Heart left ventricle (tissue), 16 donors: ENCODE measurements around the gene TSPAN11. TPM values are rescaled to one million over a fixed set of nuclear protein-coding genes. Genes with fewer than 3 reads are reported as not detected.
A peak's percentile ranks its signal among the peaks of the same experiment; 100 is the strongest.

ENCODE experiments used
- ATAC-seq, 4 donors: fragments of 200-7000 bp; cut with Tn5 transposase; one replicate each; pipeline ENCODE4 v1.9.1; 2020 to 2022; ENCODE audit warnings: moderate library complexity in 4 of 4, mild to moderate bottlenecking in 3 of 4, moderate number of reproducible peaks in 1 of 4
- DNase-seq, 5 donors: peaks; one replicate each; pipeline ENCODE4 v3.0.0-alpha.2; 2020
- H3K27ac ChIP-seq, 12 donors: fragments of 200-600 bp; sonication (generic) in 4 of 12; one replicate each; pipeline versions ENCODE4 v1.5.0 to v1.8.0; 2016 to 2022; ENCODE audit warnings: mild to moderate bottlenecking in 2 of 12
- H3K27me3 ChIP-seq, 9 donors: fragments of 200-600 bp; sonication (generic) in 2 of 9; one replicate each; pipeline versions ENCODE4 v1.5.1 to v1.8.0; 2016 to 2022; ENCODE audit warnings: mild to moderate bottlenecking in 3 of 9
- H3K36me3 ChIP-seq, 9 donors: fragments of 200-600 bp; sonication (generic) in 2 of 9; one replicate each; pipeline versions ENCODE4 v1.5.0 to v1.8.0; 2018 to 2022; ENCODE audit warnings: mild to moderate bottlenecking in 2 of 9
- H3K4me1 ChIP-seq, 12 donors: fragments of 200-600 bp; sonication (generic) in 4 of 12; one replicate each; pipeline versions ENCODE4 v1.5.0 to v1.8.0; 2016 to 2022; ENCODE audit warnings: mild to moderate bottlenecking in 3 of 12
- H3K4me3 ChIP-seq, 12 donors: fragments of 200-600 bp; sonication (generic) in 4 of 12; one replicate each; pipeline versions ENCODE4 v1.5.0 to v1.8.0; 2017 to 2022; ENCODE audit warnings: mild to moderate bottlenecking in 9 of 12, moderate library complexity in 4 of 12
- H3K9me3 ChIP-seq, 12 donors: fragments of 200-600 bp; sonication (generic) in 4 of 12; one replicate each; pipeline versions ENCODE4 v1.5.0 to v1.8.0; 2016 to 2022; ENCODE audit warnings: mild to moderate bottlenecking in 1 of 12
- CTCF ChIP-seq, 12 donors: fragments of 200-600 bp; sonication (generic) in 4 of 12; IDR thresholded peaks; one replicate each; pipeline versions ENCODE4 v1.5.0 to v1.8.0; 2018 to 2022; ENCODE audit warnings: antibody characterized with exemption in 12 of 12, mild to moderate bottlenecking in 5 of 12
- POLR2A ChIP-seq, 2 donors: fragments of 450-650 bp; IDR thresholded peaks; one replicate each; pipeline ENCODE4 v1.6.1; 2017; ENCODE audit warnings: antibody characterized with exemption in 2 of 2, mild to moderate bottlenecking in 2 of 2, moderate library complexity in 2 of 2
- WGBS, 4 donors: extraction: QIAGEN DNeasy Blood & Tissue Kit in 2 of 4; methylation state at CpG; one replicate each; pipeline versions ENCODE4 v1.1.5 to v1.1.7; 2013 to 2018; 5-methylcytosine and 5-hydroxymethylcytosine counted together
- intact Hi-C, 10 donors: fragments of 100-400 bp; cut with DNase I; formaldehyde crosslinking; loops; one replicate each; pipeline versions ENCODE4 v1.11.1 to v1.14.2; 2022
- polyA plus RNA-seq, 2 donors: library from polyadenylated mRNA; stranded (reverse); fragments of 200-250 nt; gene quantifications; one replicate each; pipeline ENCODE4 v1.2.3, GENCODE V29; 2013
- total RNA-seq, 9 donors: library from RNA; depleted of rRNA in 2 of 9; stranded (reverse); fragments of >200 nt in 2 of 9; fragmentation: NEBNext Ultra II Directional in 3 of 9; extraction: Animal tissue kit (Norgen Biotek cat#: 25700) in 3 of 9; gene quantifications; one replicate each; pipeline versions ENCODE4 v1.1.0 to v1.2.4, GENCODE V29; 2016 to 2023
- donor health status: ischemic (EF 13 %, LVEDD 7.1; RV severe dilation, severe dysfunction).
- donor health status: healthy with polysubstance abuse.
- donor health status: DM: no; HTN: yes; CAD: no.
- donor health status: DM: no; HTN: no; CAD: no.
- donor health status: ischemic (EF 25% LVEDD 6.9; RV normal size, moderate dysfunction).
- donor health status: ischemic (EF 25% LVEDD 5.7; RV mildly dilated, moderate dysfunction).
- donor health status: healthy.
- donor health status: DM: yes; HTN: yes; CAD: no.
- donor health status: ischemic (EF 35%, LVEDD 5.7; RV mildly dilated, moderate dysfunction).
- donor health status: nonischemic (EF 11% LVEDD 7.7; RV severe dilation, severe dysfunction).
- donor health status: DM: yes; HTN: yes; CAD: no.
- donor health status: PGD.
- donor health status: ischemic (EF 29% LVEDD 5.4; RV normal size, mild dysfunction).
- donor health status: nonischemic (EF 23%, LVEDD 6.1; RV moderate dilation, normal function).

The TSPAN11 gene
- total and polyA plus RNA-seq, 11 donors = 0.49 to 4.2 (median 1.9) TPM

GRCh38 chr12:30976206-30976605, 49.7 kb downstream of the TSPAN11 start:
- ATAC-seq (no peak), DNase-seq (no peak)
- H3K36me3 ChIP-seq = no peaks in the 10 kb centered on the region
- no peak overlapping the region for H3K4me3 ChIP-seq
- 76 to 87% (median 79%) methylated on average over 7 of the region's 7 CpGs for WGBS, 4 donors
- no peaks in the 10 kb centered on the region for H3K27me3 ChIP-seq
- no peak overlapping the region for H3K27ac ChIP-seq
- H3K9me3 ChIP-seq = no peaks in the 10 kb centered on the region
- peaks cover 0 to 34% (median 8%) of the 10 kb centered on the region in 12 donors for H3K4me1 ChIP-seq
- intact Hi-C loops = no loop called here
- TF ChIP-seq CTCF (IDR thresholded peaks at IDR 0.05) (no peak), POLR2A (IDR thresholded peaks at IDR 0.05) (no peak)

- ATAC-seq = no peak
- intact Hi-C loops = no loop called here
These were observed 50.6 kb downstream of the TSPAN11 start for GRCh38 chr12:30977124-30977523.

GRCh38 chr12:30977537-30978349, 51.2 kb downstream of the TSPAN11 start:
- H3K4me1 ChIP-seq = peaks cover 0 to 31% (median 7%) of the 10 kb centered on the region in 12 donors
- no peak for ATAC-seq
- no peaks in the 10 kb centered on the region for H3K36me3 ChIP-seq
- TF ChIP-seq CTCF (IDR thresholded peaks at IDR 0.05) = no peak
- no peak for TF ChIP-seq POLR2A (IDR thresholded peaks at IDR 0.05)
- intact Hi-C loops = no loop called here
- no peak for DNase-seq
- no peak overlapping the region for H3K27ac ChIP-seq
- no peaks in the 10 kb centered on the region for H3K9me3 ChIP-seq
- WGBS, 4 donors = 84 to 88% (median 87%) methylated on average over 7 of the region's 7 CpGs
- H3K4me3 ChIP-seq = no peak overlapping the region
- H3K27me3 ChIP-seq = no peaks in the 10 kb centered on the region

More at GRCh38 chr12:30977124-30977523, 50.6 kb downstream of the TSPAN11 start:
- no peaks in the 10 kb centered on the region for H3K27me3 ChIP-seq
- no peaks in the 10 kb centered on the region for H3K36me3 ChIP-seq
- no peaks in the 10 kb centered on the region for H3K9me3 ChIP-seq
- no peak overlapping the region for H3K27ac ChIP-seq
- H3K4me1 ChIP-seq = peaks cover 0 to 34% (median 7%) of the 10 kb centered on the region in 12 donors
- 90 to 95% (median 90%) methylated on average over 11 of the region's 11 CpGs for WGBS, 4 donors
- DNase-seq = peak in 1 of 5 donors; percentile 37
- H3K4me3 ChIP-seq = no peak overlapping the region
- no peak for TF ChIP-seq POLR2A (IDR thresholded peaks at IDR 0.05)
- TF ChIP-seq CTCF (IDR thresholded peaks at IDR 0.05) = no peak

GRCh38 chr12:30978639-30979038, 52.1 kb downstream of the TSPAN11 start:
- Histone ChIP-seq H3K36me3 (no peaks in the 10 kb centered on the region), H3K27me3 (no peaks in the 10 kb centered on the region), H3K27ac (peak overlapping the region in 1 of 12 donors; percentile 9), H3K4me1 (peaks cover 0 to 25% (median 7%) of the 10 kb centered on the region in 12 donors), H3K9me3 (no peaks in the 10 kb centered on the region), H3K4me3 (no peak overlapping the region)
- TF ChIP-seq CTCF (IDR thresholded peaks at IDR 0.05) (no peak), POLR2A (IDR thresholded peaks at IDR 0.05) (no peak)
- 62 to 81% (median 73%) methylated on average over 5 to 7 of the region's 7 CpGs for WGBS, 4 donors
- intact Hi-C loops = no loop called here
- ATAC-seq = peak in 2 of 4 donors; percentile 33 to 36
- DNase-seq = peak; percentile 51 to 80 (median 59)
